ENCODE data around the gene SLC4A1AP. TPM values are rescaled to one million over a fixed set of nuclear protein-coding genes. Genes with fewer than 3 reads are reported as not detected.
"Not testable (repeated sequence)": the region's sequence is repeated elsewhere in the genome, so short reads cannot be mapped to it uniquely, and the experiment has no call there.

The SLC4A1AP gene
- total and polyA plus RNA-seq, 10 of the 15 experiments (the other 5 are each of a cell fraction or from before 2014, with no cell fraction given) = 6.5 to 30.1 (median 21.5) TPM

GRCh38 chr2:27681841-27682240, 18.2 kb downstream of the SLC4A1AP start:
- ChIA-PET RAD21 (ENCODE audit: unreplicated experiment) (interaction anchor here (1.1 to 1.6 kb wide), 3 partner anchors 379 to 512 kb away, joined by 3 read pairs; no protein-coding TSS in a partner anchor), SMC1A (ENCODE audit: uncharacterized antibody, unreplicated experiment) (interaction anchor here (0.9 to 2.0 kb wide), 5 partner anchors 18 to 379 kb away, joined by 3 to 7 read pairs (median 4); partner anchors contain the start of genes SLC4A1AP and SUPT7L), POLR2A (interaction anchor here (0.7 to 1.3 kb wide), 2 partner anchors 24 to 254 kb away, joined by 4 read pairs; no protein-coding TSS in a partner anchor), CTCF (interaction anchor here (0.5 to 5.0 kb wide), 15 partner anchors 8 to 836 kb away, joined by 3 to 79 read pairs (median 8); partner anchors contain the start of genes CCDC121, GPN1, SLC4A1AP and SUPT7L)
- in situ Hi-C loops (cut with MboI) (no loop called here), intact Hi-C loops (cut with micrococcal nuclease; ENCODE audit: unreplicated experiment) (loop anchor here (10.0 kb wide), 1 partner anchor 277 kb away; the partner anchor contains the start of gene PPM1G)
- Histone ChIP-seq H3K4me3 (no peak overlapping the region), H3K27ac (ENCODE audit: control insufficient read depth, insufficient read depth) (no peak overlapping the region), H4K20me1 (ENCODE audit: control insufficient read depth, insufficient read depth) (no peaks in the 10 kb centered on the region), H2AFZ (ENCODE audit: control insufficient read depth, low read depth, low read length) (no peak overlapping the region), H3K36me3 (ENCODE audit: control insufficient read depth in 2 of 2, insufficient read depth in 2 of 2, low read length in 1 of 2) (peaks cover 3 to 19% of the 10 kb centered on the region in 2 experiments), H3K9ac (ENCODE audit: control insufficient read depth, insufficient read depth, low read length) (no peak overlapping the region), H3K4me1 (ENCODE audit: control insufficient read depth, insufficient read depth, low read length) (no peaks in the 10 kb centered on the region), H3K27me3 (replicated peaks in 1 of 2; ENCODE audit: control insufficient read depth in 2 of 2, insufficient read depth in 2 of 2, low read length in 1 of 2) (no peaks in the 10 kb centered on the region), H3K79me2 (ENCODE audit: control insufficient read depth, insufficient read depth, low read length) (no peaks in the 10 kb centered on the region), H3K9me3 (replicated peaks; ENCODE audit: control insufficient read depth, insufficient read depth, low read length) (no peaks in the 10 kb centered on the region), H3K4me2 (ENCODE audit: control insufficient read depth, insufficient read depth) (no peak overlapping the region)
- no TSS peak for BruUV-seq (replicated peaks)
- ATAC-seq (no peak), FAIRE-seq (no peak), DNase-seq (ENCODE audit: low read depth, low spot score) (no peak)
- TF ChIP-seq HDAC2 (IDR thresholded peaks at IDR 0.05) = no peak
- no peak for TF ChIP-seq SRF (IDR thresholded peaks at IDR 0.05; ENCODE audit: low read depth in 2 of 2, low read length in 2 of 2)
- TF ChIP-seq SMAD1 (IDR thresholded peaks at IDR 0.05; ENCODE audit: low read depth, partially characterized antibody) = no peak
- WGBS (ENCODE audit: insufficient coverage, insufficient replicate concordance, low lambda C conversion rate, missing lambda C conversion rate) = 95% methylated on average over 1 of the region's 1 CpG

- H3K4me2 ChIP-seq (ENCODE audit: control insufficient read depth, insufficient read depth); H4K20me1 ChIP-seq (ENCODE audit: control insufficient read depth, insufficient read depth); H3K79me2 ChIP-seq (ENCODE audit: control insufficient read depth, insufficient read depth, low read length); H3K4me3 ChIP-seq; ATAC-seq; H3K27ac ChIP-seq (ENCODE audit: control insufficient read depth, insufficient read depth); H3K9me3 ChIP-seq (replicated peaks; ENCODE audit: control insufficient read depth, insufficient read depth, low read length); H3K27me3 ChIP-seq (replicated peaks in 1 of 2; ENCODE audit: control insufficient read depth in 2 of 2, insufficient read depth in 2 of 2, low read length in 1 of 2); H3K9ac ChIP-seq (ENCODE audit: control insufficient read depth, insufficient read depth, low read length); BruUV-seq (replicated peaks); H2AFZ ChIP-seq (ENCODE audit: control insufficient read depth, low read depth, low read length); DNase-seq (ENCODE audit: low read depth, low spot score); H3K4me1 ChIP-seq (ENCODE audit: control insufficient read depth, insufficient read depth, low read length); in situ Hi-C loops (cut with MboI); FAIRE-seq: not testable (repeated sequence)
- intact Hi-C loops (cut with micrococcal nuclease; ENCODE audit: unreplicated experiment) = loop anchor here (10.0 kb wide), 1 partner anchor 278 kb away; the partner anchor contains the start of gene PPM1G
- ChIA-PET POLR2A (interaction anchor here (0.7 to 1.3 kb wide), 2 partner anchors 25 to 254 kb away, joined by 4 read pairs; no protein-coding TSS in a partner anchor), CTCF (interaction anchor here (0.5 to 5.0 kb wide), 30 partner anchors 9 to 1117 kb away, joined by 3 to 79 read pairs (median 6); partner anchors contain the start of genes CCDC121, GPN1, MPV17 and PPM1G), SMC1A (ENCODE audit: uncharacterized antibody, unreplicated experiment) (interaction anchor here (0.6 to 2.2 kb wide), 11 partner anchors 10 to 379 kb away, joined by 3 to 8 read pairs (median 4); partner anchors contain the start of genes SLC4A1AP and SUPT7L), RAD21 (ENCODE audit: unreplicated experiment) (interaction anchor here (0.7 to 2.7 kb wide), 5 partner anchors 253 to 711 kb away, joined by 3 to 9 read pairs (median 3); partner anchors contain the start of genes NRBP1 and PPM1G)
- 76% methylated on average over 7 of the region's 7 CpGs for WGBS (ENCODE audit: insufficient coverage, insufficient replicate concordance, low lambda C conversion rate, missing lambda C conversion rate)
- peaks cover 3 to 14% of the 10 kb centered on the region in 2 experiments for H3K36me3 ChIP-seq (ENCODE audit: control insufficient read depth in 2 of 2, insufficient read depth in 2 of 2, low read length in 1 of 2)
These were observed 18.7 kb downstream of the SLC4A1AP start for GRCh38 chr2:27682334-27682771.
